ENCODE data around the gene WNT7B.

Gene WNT7B

GRCh38 chr22:45914309-45914708 is 62.7 kb downstream of the WNT7B start:
- DNase-seq (ENCODE audit: low read depth in 2 of 3, low spot score in 1 of 3): no peak

- no peak for DNase-seq (ENCODE audit: low read depth in 2 of 3, low spot score in 1 of 3)
These were observed 64.1 kb downstream of the WNT7B start for GRCh38 chr22:45912910-45913309.

GRCh38 chr22:45911601-45912271 is 65.2 kb downstream of the WNT7B start:
- DNase-seq (ENCODE audit: low read depth in 2 of 3, low spot score in 1 of 3): no peak

GRCh38 chr22:45910928-45911467 is 66.0 kb downstream of the WNT7B start:
- no peak for DNase-seq (ENCODE audit: low read depth in 2 of 3, low spot score in 1 of 3)

- DNase-seq (ENCODE audit: low read depth in 2 of 3, low spot score in 1 of 3): no peak
These were observed 68.0 kb downstream of the WNT7B start for GRCh38 chr22:45908961-45909360.

GRCh38 chr22:45907996-45908395 is 69.0 kb downstream of the WNT7B start:
- no peak for DNase-seq (ENCODE audit: low read depth in 2 of 3, low spot score in 1 of 3)

- no peak for DNase-seq (ENCODE audit: low read depth in 2 of 3, low spot score in 1 of 3)
These were observed 69.6 kb downstream of the WNT7B start for GRCh38 chr22:45907378-45907777.

GRCh38 chr22:45906946-45907345 is 70.0 kb downstream of the WNT7B start:
- DNase-seq (ENCODE audit: low read depth in 2 of 3, low spot score in 1 of 3): no peak

- DNase-seq (ENCODE audit: low read depth in 2 of 3, low spot score in 1 of 3): no peak
These were observed 70.8 kb downstream of the WNT7B start for GRCh38 chr22:45905924-45906865.

GRCh38 chr22:45905326-45905923 is 71.5 kb downstream of the WNT7B start:
- DNase-seq (ENCODE audit: low read depth in 2 of 3, low spot score in 1 of 3): no peak

- no peak for DNase-seq (ENCODE audit: low read depth in 2 of 3, low spot score in 1 of 3)
These were observed 72.7 kb downstream of the WNT7B start for GRCh38 chr22:45904236-45904635.

GRCh38 chr22:45903355-45904135 is 73.4 kb downstream of the WNT7B start:
- DNase-seq (ENCODE audit: low read depth in 2 of 3, low spot score in 1 of 3): no peak

GRCh38 chr22:45897736-45898135 is 79.2 kb downstream of the WNT7B start:
- DNase-seq (ENCODE audit: low read depth in 2 of 3, low spot score in 1 of 3): no peak

GRCh38 chr22:45896964-45897538 is 79.9 kb downstream of the WNT7B start:
- no peak for DNase-seq (ENCODE audit: low read depth in 2 of 3, low spot score in 1 of 3)

- no peak for DNase-seq (ENCODE audit: low read depth in 2 of 3, low spot score in 1 of 3)
These were observed 80.6 kb downstream of the WNT7B start for GRCh38 chr22:45896153-45896951.

- no peak for DNase-seq (ENCODE audit: low read depth in 2 of 3, low spot score in 1 of 3)
These were observed 81.4 kb downstream of the WNT7B start for GRCh38 chr22:45895436-45896152.

GRCh38 chr22:45893516-45893915 is 83.4 kb downstream of the WNT7B start:
- no peak for DNase-seq (ENCODE audit: low read depth in 2 of 3, low spot score in 1 of 3)

GRCh38 chr22:45892681-45893461 is 84.1 kb downstream of the WNT7B start:
- no peak for DNase-seq (ENCODE audit: low read depth in 2 of 3, low spot score in 1 of 3)

All from stimulated activated CD4-positive, alpha-beta T cell treated with anti-CD3 and anti-CD28 coated beads, Interleukin-12 subunit alpha, Interleukin-12 subunit beta, amount 100 ng/mL, for 48 hours (primary cell).